ENCODE results near the gene IQGAP1.

Gene IQGAP1

DNA sequence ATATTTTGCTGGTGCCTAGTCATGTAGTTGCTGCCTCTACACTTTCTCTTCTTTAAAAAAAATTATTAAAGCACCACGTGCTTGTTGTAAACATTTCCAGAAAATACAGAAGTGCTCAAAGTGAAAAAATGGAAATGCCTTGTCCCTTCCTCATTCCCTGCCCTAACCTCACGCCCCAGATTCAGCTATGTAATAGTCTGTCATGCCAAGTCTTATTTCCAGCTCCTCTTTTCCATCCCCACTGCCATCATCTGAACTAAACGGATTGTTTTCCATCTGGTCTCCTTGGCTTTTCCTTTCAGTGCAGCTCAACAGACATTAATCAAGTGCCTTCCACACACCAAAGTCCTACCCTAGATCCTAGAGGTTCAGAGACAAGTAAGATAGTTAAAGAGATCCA, 20.5 kb upstream of the IQGAP1 start:
- TF ChIP-seq, protein P1, sequence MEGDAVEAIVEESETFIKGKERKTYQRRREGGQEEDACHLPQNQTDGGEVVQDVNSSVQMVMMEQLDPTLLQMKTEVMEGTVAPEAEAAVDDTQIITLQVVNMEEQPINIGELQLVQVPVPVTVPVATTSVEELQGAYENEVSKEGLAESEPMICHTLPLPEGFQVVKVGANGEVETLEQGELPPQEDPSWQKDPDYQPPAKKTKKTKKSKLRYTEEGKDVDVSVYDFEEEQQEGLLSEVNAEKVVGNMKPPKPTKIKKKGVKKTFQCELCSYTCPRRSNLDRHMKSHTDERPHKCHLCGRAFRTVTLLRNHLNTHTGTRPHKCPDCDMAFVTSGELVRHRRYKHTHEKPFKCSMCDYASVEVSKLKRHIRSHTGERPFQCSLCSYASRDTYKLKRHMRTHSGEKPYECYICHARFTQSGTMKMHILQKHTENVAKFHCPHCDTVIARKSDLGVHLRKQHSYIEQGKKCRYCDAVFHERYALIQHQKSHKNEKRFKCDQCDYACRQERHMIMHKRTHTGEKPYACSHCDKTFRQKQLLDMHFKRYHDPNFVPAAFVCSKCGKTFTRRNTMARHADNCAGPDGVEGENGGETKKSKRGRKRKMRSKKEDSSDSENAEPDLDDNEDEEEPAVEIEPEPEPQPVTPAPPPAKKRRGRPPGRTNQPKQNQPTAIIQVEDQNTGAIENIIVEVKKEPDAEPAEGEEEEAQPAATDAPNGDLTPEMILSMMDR (IDR thresholded peaks at IDR 0.05; ENCODE audit: insufficient read depth, low read depth, low read length, missing control alignments) = no peak
- no peak for DNase-seq (ENCODE audit: low read depth)
- H3K4me3 ChIP-seq (ENCODE audit: low read depth, low read length) = no peak overlapping the region

GRCh38 chr15:90375071-90375470, 13.0 kb upstream of the IQGAP1 start:
- DNase-seq (ENCODE audit: low read depth) = no peak

DNA sequence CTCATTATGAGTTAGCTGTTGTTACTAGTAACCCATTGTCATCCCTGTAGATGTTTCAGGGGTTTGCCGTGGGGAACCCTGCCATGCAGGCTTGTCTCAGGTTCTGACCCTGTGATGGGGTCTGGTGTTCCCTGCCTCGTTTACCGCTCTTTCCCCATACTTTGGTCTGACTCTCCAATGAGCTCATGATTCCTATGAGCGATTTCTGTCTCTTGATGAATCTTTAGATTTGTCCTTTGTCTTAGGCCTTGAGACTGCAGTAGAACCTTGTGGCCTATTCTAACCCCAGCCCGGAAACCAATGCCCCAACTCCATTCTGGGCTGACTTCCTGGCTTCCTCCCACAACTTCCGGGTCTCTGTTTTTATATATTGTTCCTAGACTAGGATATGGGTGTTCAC, 11.3 kb upstream of the IQGAP1 start:
- peak; percentile 52 for DNase-seq (ENCODE audit: low read depth)
- TF ChIP-seq, protein P1 (IDR thresholded peaks at IDR 0.05; ENCODE audit: insufficient read depth, low read depth, low read length, missing control alignments) = no peak
- no peak overlapping the region for H3K4me3 ChIP-seq (ENCODE audit: low read depth, low read length)

More at GRCh38 chr15:90375071-90375470, 13.0 kb upstream of the IQGAP1 start:
- H3K4me3 ChIP-seq (ENCODE audit: low read depth, low read length) = no peak overlapping the region
- TF ChIP-seq, protein P1 (IDR thresholded peaks at IDR 0.05; ENCODE audit: insufficient read depth, low read depth, low read length, missing control alignments) = no peak

- TF ChIP-seq, protein P1 (IDR thresholded peaks at IDR 0.05; ENCODE audit: insufficient read depth, low read depth, low read length, missing control alignments) = no peak
- H3K4me3 ChIP-seq (ENCODE audit: low read depth, low read length) = no peak overlapping the region
- DNase-seq (ENCODE audit: low read depth) = no peak
These were observed 8.8 kb upstream of the IQGAP1 start for GRCh38 chr15:90379263-90379662.

DNA sequence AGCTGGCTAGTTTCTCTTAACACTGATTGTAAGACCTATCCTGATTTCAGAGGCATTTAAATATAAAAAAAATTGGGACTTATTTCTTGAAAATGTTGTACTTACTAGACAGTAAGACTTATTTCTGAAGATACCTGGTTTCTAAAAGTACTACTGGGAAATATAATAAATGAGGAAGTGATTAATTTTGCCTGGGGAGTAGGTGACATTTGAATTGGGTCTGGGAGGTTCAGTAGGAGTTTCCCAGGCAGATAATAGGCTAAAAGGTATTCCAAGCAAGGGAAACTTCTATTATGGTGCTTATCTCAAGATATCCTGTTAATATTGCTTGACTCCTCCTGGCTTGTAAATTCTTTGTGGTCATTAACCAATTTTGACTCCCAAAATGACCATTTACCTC, 6.5 kb upstream of the IQGAP1 start:
- TF ChIP-seq, protein P1 (IDR thresholded peaks at IDR 0.05; ENCODE audit: insufficient read depth, low read depth, low read length, missing control alignments) = no peak
- no peak overlapping the region for H3K4me3 ChIP-seq (ENCODE audit: low read depth, low read length)
- no peak for DNase-seq (ENCODE audit: low read depth)

DNA sequence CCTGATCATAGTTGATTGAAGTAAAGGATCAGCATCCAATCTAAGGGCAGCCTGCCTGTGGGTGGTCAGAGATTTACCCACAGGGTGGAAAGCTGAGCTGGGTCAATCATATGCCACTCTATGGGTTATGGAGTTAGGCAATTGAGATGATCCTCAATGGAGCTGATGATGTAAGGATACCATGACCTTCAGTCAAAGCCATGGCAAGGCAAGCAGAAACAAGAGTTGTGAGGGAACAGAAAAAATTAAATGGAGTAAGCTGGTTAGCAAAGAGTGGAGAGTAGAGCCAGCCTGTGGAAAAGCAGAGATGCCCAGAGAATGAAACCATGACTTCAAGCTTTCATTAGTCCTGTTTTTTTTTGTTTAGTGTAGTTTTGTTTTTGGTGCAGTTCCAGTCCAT, 5.7 kb upstream of the IQGAP1 start:
- TF ChIP-seq, protein P1 (IDR thresholded peaks at IDR 0.05; ENCODE audit: insufficient read depth, low read depth, low read length, missing control alignments) = no peak

DNA sequence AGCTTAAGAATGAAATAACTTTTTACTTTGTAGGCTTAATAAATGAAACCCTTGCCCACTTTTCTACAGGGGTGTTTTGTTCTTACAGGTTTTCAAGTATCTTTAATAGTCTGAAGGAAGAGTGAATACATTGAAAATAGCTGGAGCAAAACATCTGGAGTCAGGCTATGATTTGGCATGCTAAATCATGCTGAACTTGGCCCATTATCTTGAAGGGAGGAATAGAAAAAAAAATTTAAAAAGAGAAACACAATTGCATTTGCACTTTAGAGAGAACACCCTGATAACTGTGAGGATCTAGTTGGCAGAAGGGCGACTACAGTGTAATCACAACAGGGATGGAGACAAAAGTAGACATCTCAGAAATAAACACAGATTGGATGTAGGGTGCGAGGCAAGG, 1.8 kb upstream of the IQGAP1 start:
- TF ChIP-seq, protein P1 (IDR thresholded peaks at IDR 0.05; ENCODE audit: insufficient read depth, low read depth, low read length, missing control alignments) = no peak
- H3K4me3 ChIP-seq (ENCODE audit: low read depth, low read length) = no peak overlapping the region
- no peak for DNase-seq (ENCODE audit: low read depth)

More for the DNA sequence above, 5.7 kb upstream of the IQGAP1 start:
- no peak for DNase-seq (ENCODE audit: low read depth)
- no peak overlapping the region for H3K4me3 ChIP-seq (ENCODE audit: low read depth, low read length)

Data from GM12865 (cell line).